HepG2 (cell line): ENCODE measurements around the gene DHRS7. TPM values are rescaled to one million over a fixed set of nuclear protein-coding genes. Genes with fewer than 3 reads are reported as not detected.

Experiments used
- ARID4A ChIP-seq: sonication (generic); formaldehyde crosslinking; IDR thresholded peaks from 2 replicates; pipeline ENCODE4 v1.5.0; 2020; ENCODE audit warnings: mild to moderate bottlenecking, missing genetic modification reagents, borderline replicate concordance
- ARID5B ChIP-seq: IDR thresholded peaks from 2 replicates; pipeline ENCODE4 v1.4.0; 2020; ENCODE audit warnings: mild to moderate bottlenecking, missing genetic modification reagents
- CEBPG ChIP-seq: IDR thresholded peaks from 2 replicates; pipeline ENCODE4 v1.6.1; 2016
- GMEB2 ChIP-seq: IDR thresholded peaks from 2 replicates; pipeline ENCODE4 v1.6.1; 2016; ENCODE audit warnings: missing biosample characterization, missing genetic modification reagents, low read depth
- MLLT10 ChIP-seq: sonication (generic); formaldehyde crosslinking; IDR thresholded peaks from 2 replicates; pipeline ENCODE4 v1.4.0; 2020; ENCODE audit warnings: missing genetic modification reagents
- PHF8 ChIP-seq: sonication (generic); formaldehyde crosslinking; IDR thresholded peaks from 2 replicates; pipeline ENCODE4 v1.5.0; 2020; ENCODE audit warnings: missing genetic modification reagents
- POGZ ChIP-seq: sonication (generic); formaldehyde crosslinking; IDR thresholded peaks from 2 replicates; pipeline ENCODE4 v1.4.0; 2020; ENCODE audit warnings: mild to moderate bottlenecking, missing genetic modification reagents
- POLR2G ChIP-seq: fragments of 200-400 bp; formaldehyde crosslinking; IDR thresholded peaks from 2 replicates; pipeline ENCODE4 v1.6.1; 2018; ENCODE audit warnings: mild to moderate bottlenecking, low read depth, low read length, moderate library complexity
- PRDM15 ChIP-seq: sonication (generic); formaldehyde crosslinking; IDR thresholded peaks from 2 replicates; pipeline ENCODE4 v1.4.0; 2020; ENCODE audit warnings: missing genetic modification reagents
- REXO4 ChIP-seq: sonication (generic); formaldehyde crosslinking; IDR thresholded peaks from 2 replicates; pipeline ENCODE4 v1.8.0; 2022; ENCODE audit warnings: missing genetic modification reagents, mild to moderate bottlenecking, borderline replicate concordance
- SIX4 ChIP-seq: sonication (generic); formaldehyde crosslinking; IDR thresholded peaks from 2 replicates; pipeline ENCODE4 v1.4.0; 2020; ENCODE audit warnings: missing genetic modification reagents
- ZNF121 ChIP-seq: sonication (generic); formaldehyde crosslinking; IDR thresholded peaks from 2 replicates; pipeline ENCODE4 v1.5.0; 2020; ENCODE audit warnings: mild to moderate bottlenecking, missing genetic modification reagents
- ZNF556 ChIP-seq: sonication (generic); formaldehyde crosslinking; IDR thresholded peaks from 2 replicates; pipeline ENCODE4 v1.4.0; 2020; ENCODE audit warnings: mild to moderate bottlenecking, missing genetic modification reagents, borderline replicate concordance
- ZNF562 ChIP-seq: sonication (generic); formaldehyde crosslinking; IDR thresholded peaks from 2 replicates; pipeline ENCODE4 v1.8.0; 2022; ENCODE audit warnings: missing genetic modification reagents, borderline replicate concordance
- ZSCAN22 ChIP-seq: sonication (generic); formaldehyde crosslinking; IDR thresholded peaks from 2 replicates; pipeline ENCODE4 v1.4.0; 2020; ENCODE audit warnings: mild to moderate bottlenecking, missing genetic modification reagents
- ZSCAN9 ChIP-seq: IDR thresholded peaks from 2 replicates; pipeline ENCODE4 v1.6.1; 2016; ENCODE audit warnings: borderline replicate concordance
- polyA plus RNA-seq, 8 experiments: library from polyadenylated mRNA; depleted of rRNA in 3 of 8; stranded (reverse) in 7 of 8; unstranded in 1 of 8; fragments of >200 nt; fragmentation: Illumina TruSeq in 4 of 8; extraction: Trizol in 4 of 8; gene quantifications; 2 replicates each; pipeline versions ENCODE4 v1.2.1 to v1.2.3, GENCODE V29; 2011 to 2016; ENCODE audit warnings: low read depth in 4 of 8, missing spikeins in 1 of 8, mixed read lengths in 1 of 8; ENCODE audit not compliant: insufficient read depth in 1 of 8
- total RNA-seq, 5 experiments: library from RNA; depleted of rRNA; stranded (reverse); fragments of >200 nt; fragmentation: Illumina TruSeq; extraction: Trizol; gene quantifications; 2 replicates each; pipeline ENCODE4 v1.2.3, GENCODE V29; 2016; ENCODE audit warnings: low read depth in 1 of 5

Gene DHRS7
- total and polyA plus RNA-seq, 2 of the 13 experiments (the other 11 are each of a cell fraction or from before 2014, with no cell fraction given) = 20.8 to 44.4 TPM

GRCh38 chr14:60164712-60165546 is at the start of gene DHRS7 (continued):
- peak; percentile 92 for TF ChIP-seq PHF8 (CRISPR knock-in tag)
- TF ChIP-seq MLLT10 (CRISPR knock-in tag) = no peak
- peak; percentile 83; the same call in 1 of the 2 replicates for TF ChIP-seq POGZ
- no peak for TF ChIP-seq ZSCAN9 (CRISPR knock-in tag)
- TF ChIP-seq GMEB2 (CRISPR knock-in tag) = no peak
- TF ChIP-seq ARID4A (CRISPR knock-in tag) = peak; percentile 87
- TF ChIP-seq ZNF562 = no peak
- no peak for TF ChIP-seq ZSCAN22
- TF ChIP-seq ZNF556 (CRISPR knock-in tag) = peak; percentile 87; the same call in 1 of the 2 replicates
- no peak for TF ChIP-seq REXO4 (CRISPR knock-in tag)
- TF ChIP-seq ARID5B = peak; percentile 55
- no peak for TF ChIP-seq PRDM15 (CRISPR knock-in tag)
- TF ChIP-seq ZNF121 (CRISPR knock-in tag) = peak; percentile 80
- peak; percentile 68 for TF ChIP-seq POLR2G
- no peak; the same call in 1 of the 2 replicates for TF ChIP-seq CEBPG (CRISPR knock-in tag)
- no peak for TF ChIP-seq SIX4 (CRISPR knock-in tag)
